Liver (tissue), 9 donors: ENCODE results near the gene VAPA. TPM values are rescaled to one million over a fixed set of nuclear protein-coding genes. Genes with fewer than 3 reads are reported as not detected.

ENCODE experiments used
- DNase-seq: peaks from one replicate; pipeline ENCODE4 v3.0.0-alpha.2; 2017; ENCODE audit warnings: low spot score
- H3K27ac ChIP-seq, 2 donors: one replicate each; pipeline ENCODE4 v1.7.0; 2013; ENCODE audit warnings: inconsistent platforms in 2 of 2, low read length in 2 of 2, control low read depth in 1 of 2, low read depth in 1 of 2, mild to moderate bottlenecking in 1 of 2
- H3K27me3 ChIP-seq, 4 donors: one replicate each; pipeline versions ENCODE4 v1.6.1 to v1.7.0; 2013; ENCODE audit warnings: low read length in 3 of 4, inconsistent platforms in 1 of 4, mild to moderate bottlenecking in 1 of 4, moderate library complexity in 1 of 4; ENCODE audit not compliant: control insufficient read depth in 4 of 4, insufficient read depth in 4 of 4
- H3K36me3 ChIP-seq, 4 donors: one replicate each; pipeline versions ENCODE4 v1.6.1 to v1.7.0; 2013; ENCODE audit warnings: low read length in 3 of 4, mild to moderate bottlenecking in 3 of 4, low read depth in 1 of 4, moderate library complexity in 1 of 4; ENCODE audit not compliant: control insufficient read depth in 4 of 4, insufficient read depth in 3 of 4
- H3K4me1 ChIP-seq, 4 donors: one replicate each; pipeline versions ENCODE4 v1.6.1 to v1.7.0; 2013; ENCODE audit warnings: low read length in 3 of 4, mild to moderate bottlenecking in 3 of 4, moderate library complexity in 1 of 4; ENCODE audit not compliant: control insufficient read depth in 4 of 4, insufficient read depth in 4 of 4
- H3K4me3 ChIP-seq, 3 donors: one replicate each; pipeline versions ENCODE4 v1.6.1 to v1.7.0; 2013; ENCODE audit warnings: low read length in 3 of 3, control low read depth in 1 of 3, low read depth in 1 of 3, mild to moderate bottlenecking in 1 of 3
- H3K9ac ChIP-seq, 2 donors: one replicate each; pipeline ENCODE4 v1.7.0; 2013; ENCODE audit warnings: low read length in 2 of 2, mild to moderate bottlenecking in 2 of 2, moderate library complexity in 2 of 2, control low read depth in 1 of 2, low read depth in 1 of 2
- H3K9me3 ChIP-seq, 4 donors: one replicate each; pipeline versions ENCODE4 v1.6.1 to v1.7.0; 2013; ENCODE audit warnings: low read length in 3 of 4; ENCODE audit not compliant: control insufficient read depth in 4 of 4
- ATF3 ChIP-seq: IDR thresholded peaks from 2 replicates; pipeline ENCODE4 v1.6.1; 2016; ENCODE audit warnings: antibody characterized with exemption
- CTCF ChIP-seq: fragments of 150-350 bp; IDR thresholded peaks from 2 replicates; pipeline ENCODE4 v1.5.1; 2017; ENCODE audit warnings: improper control_type of control experiment, low read depth, low read length; ENCODE audit not compliant: missing input control
- EGR1 ChIP-seq, 2 donors: IDR thresholded peaks; 2 replicates each; pipeline ENCODE4 v1.6.1; 2016 to 2018; ENCODE audit warnings: antibody characterized with exemption in 2 of 2, low read depth in 2 of 2
- FOXA1 ChIP-seq: IDR thresholded peaks from 2 replicates; pipeline ENCODE4 v1.6.1; 2016; ENCODE audit warnings: antibody characterized with exemption
- FOXA2 ChIP-seq: IDR thresholded peaks from 2 replicates; pipeline ENCODE4 v1.6.1; 2016; ENCODE audit warnings: antibody characterized with exemption
- GABPA ChIP-seq, 2 donors: IDR thresholded peaks in 1 of 2; conservative IDR thresholded peaks in 1 of 2; 2 replicates each; pipeline ENCODE4 v1.6.1; 2016; ENCODE audit warnings: antibody characterized with exemption in 2 of 2, mild to moderate bottlenecking in 1 of 2, moderate library complexity in 1 of 2
- HNF4A ChIP-seq, 2 donors: conservative IDR thresholded peaks; 2 replicates each; pipeline ENCODE4 v1.6.1; 2016; ENCODE audit warnings: antibody characterized with exemption in 2 of 2, mild to moderate bottlenecking in 2 of 2
- JUND ChIP-seq, 2 donors: IDR thresholded peaks; 2 replicates each; pipeline ENCODE4 v1.6.1; 2016; ENCODE audit warnings: antibody characterized with exemption in 2 of 2
- MAX ChIP-seq: IDR thresholded peaks from 2 replicates; pipeline ENCODE4 v1.6.1; 2016; ENCODE audit warnings: antibody characterized with exemption
- RAD21 ChIP-seq, 2 donors: IDR thresholded peaks; 2 replicates each; pipeline ENCODE4 v1.6.1; 2016; ENCODE audit warnings: antibody characterized with exemption in 2 of 2, mild to moderate bottlenecking in 2 of 2
- RXRA ChIP-seq, 2 donors: IDR thresholded peaks; 2 replicates each; pipeline ENCODE4 v1.6.1; 2017 to 2018; ENCODE audit warnings: antibody characterized with exemption in 2 of 2, mild to moderate bottlenecking in 1 of 2
- TAF1 ChIP-seq: conservative IDR thresholded peaks from 2 replicates; pipeline ENCODE4 v1.6.1; 2016; ENCODE audit warnings: antibody characterized with exemption, mild to moderate bottlenecking
- YY1 ChIP-seq: IDR thresholded peaks from 2 replicates; pipeline ENCODE4 v1.6.1; 2016; ENCODE audit warnings: antibody characterized with exemption, mild to moderate bottlenecking
- ZBTB33 ChIP-seq: IDR thresholded peaks from 2 replicates; pipeline ENCODE4 v1.6.1; 2016; ENCODE audit warnings: antibody characterized with exemption
- WGBS: extraction: QIAGEN DNeasy Blood & Tissue Kit; methylation state at CpG from one replicate; pipeline ENCODE4 v1.1.7; 2013; 5-methylcytosine and 5-hydroxymethylcytosine counted together
- polyA plus RNA-seq, 2 donors: library from polyadenylated mRNA; stranded (reverse) in 1 of 2; unstranded in 1 of 2; fragments of 200-250 nt in 1 of 2; fragments of >200 nt in 1 of 2; fragmentation: Nextera tagmentation in 1 of 2; extraction: Ambion mirVana in 1 of 2; gene quantifications; one replicate each; pipeline versions ENCODE4 v1.2.1 to v1.2.3, GENCODE V29; 2013 to 2015
- total RNA-seq, 2 donors: library from RNA; depleted of rRNA; stranded (reverse); fragments of >200 nt; gene quantifications; one replicate each; pipeline ENCODE4 v1.2.3, GENCODE V29; 2014
- donor health status: healthy.
- donor health status: healthy.
- donor health status: healthy.
- donor health status: healthy.
- donor health status: healthy.

VAPA gene
- total and polyA plus RNA-seq, 4 donors, result 80.7 to 114 (median 91.0) TPM

- no peak for DNase-seq
- WGBS, result 56% methylated on average over 4 of the region's 4 CpGs
- no peak for TF ChIP-seq TAF1
- no peak for TF ChIP-seq ATF3
- TF ChIP-seq MAX, result no peak
- no peak for TF ChIP-seq CTCF
- no peak for TF ChIP-seq JUND (IDR thresholded peaks at IDR 0.05)
- TF ChIP-seq YY1, result no peak
- TF ChIP-seq ZBTB33, result no peak
- H3K4me1 ChIP-seq, result peaks cover 5 to 21% (median 12%) of the 10 kb centered on the region in 4 donors
- no peak overlapping the region for H3K27ac ChIP-seq
- no peaks in the 10 kb centered on the region for H3K36me3 ChIP-seq
- H3K9ac ChIP-seq, result no peak overlapping the region
- no peaks in the 10 kb centered on the region for H3K27me3 ChIP-seq
- no peak overlapping the region for H3K4me3 ChIP-seq
- no peaks in the 10 kb centered on the region for H3K9me3 ChIP-seq
These were observed 10.6 kb downstream of the VAPA start for GRCh38 chr18:9924371-9924943.

- Histone ChIP-seq H3K9ac (no peak overlapping the region), H3K27ac (no peak overlapping the region), H3K36me3 (no peaks in the 10 kb centered on the region), H3K9me3 (no peaks in the 10 kb centered on the region), H3K27me3 (no peaks in the 10 kb centered on the region), H3K4me3 (no peak overlapping the region), H3K4me1 (peaks cover 4 to 18% (median 10%) of the 10 kb centered on the region in 4 donors)
- TF ChIP-seq MAX (no peak), RAD21 (IDR thresholded peaks at IDR 0.05) (no peak)
- DNase-seq, result no peak
- WGBS, result 88% methylated on average over 1 of the region's 1 CpG
These were observed 11.6 kb downstream of the VAPA start for GRCh38 chr18:9925369-9925768.

GRCh38 chr18:9925795-9926194, 12.0 kb downstream of the VAPA start:
- no peak for DNase-seq
- H3K4me1 ChIP-seq, result peaks cover 2 to 14% (median 8%) of the 10 kb centered on the region in 4 donors
- WGBS, result 83% methylated on average over 4 of the region's 4 CpGs
- H3K36me3 ChIP-seq, result no peaks in the 10 kb centered on the region
- H3K9ac ChIP-seq, result no peak overlapping the region
- H3K4me3 ChIP-seq, result no peak overlapping the region
- H3K9me3 ChIP-seq, result no peaks in the 10 kb centered on the region
- H3K27ac ChIP-seq, result no peak overlapping the region
- H3K27me3 ChIP-seq, result no peaks in the 10 kb centered on the region
- TF ChIP-seq EGR1 (IDR thresholded peaks at IDR 0.05; ENCODE audit: low read depth in 2 of 2), result no peak
- TF ChIP-seq CTCF, result no peak
- TF ChIP-seq ZBTB33, result no peak
- no peak for TF ChIP-seq TAF1
- TF ChIP-seq FOXA1, result no peak
- no peak for TF ChIP-seq GABPA (IDR thresholded peaks at IDR 0.05 in 1 of 2, conservative IDR thresholded peaks at IDR 0.05 in 1 of 2)
- no peak for TF ChIP-seq JUND (IDR thresholded peaks at IDR 0.05)
- no peak for TF ChIP-seq RAD21 (IDR thresholded peaks at IDR 0.05)
- no peak for TF ChIP-seq RXRA (IDR thresholded peaks at IDR 0.05)
- no peak for TF ChIP-seq HNF4A (conservative IDR thresholded peaks at IDR 0.05)
- TF ChIP-seq FOXA2, result no peak
- no peak for TF ChIP-seq ATF3
- TF ChIP-seq MAX, result no peak
